Astrocyte of the spinal cord (primary cell): ENCODE measurements around the gene GNB3.
A peak's percentile ranks its signal among the peaks of the same experiment; 100 is the strongest.

ENCODE experiments used
- DNase-seq: peaks from one replicate; pipeline ENCODE4 v3.0.0; 2011; ENCODE audit warnings: low read depth, low spot score
- H3K4me3 ChIP-seq: 2 replicates; pipeline ENCODE4 v1.5.1; 2011; ENCODE audit warnings: low read depth, mild to moderate bottlenecking, low read length, moderate library complexity
- in situ Hi-C: cut with HindIII; loops from 2 replicates; pipeline ENCODE4 v1.10.0; 2017; ENCODE audit warnings: low sequenced_read_pairs
- TF ChIP-seq, protein P1 (sequence below): IDR thresholded peaks from 2 replicates; pipeline ENCODE4 v1.5.1; 2012; ENCODE audit warnings: low read depth, mild to moderate bottlenecking, low read length, inconsistent platforms

GNB3 gene

DNA sequence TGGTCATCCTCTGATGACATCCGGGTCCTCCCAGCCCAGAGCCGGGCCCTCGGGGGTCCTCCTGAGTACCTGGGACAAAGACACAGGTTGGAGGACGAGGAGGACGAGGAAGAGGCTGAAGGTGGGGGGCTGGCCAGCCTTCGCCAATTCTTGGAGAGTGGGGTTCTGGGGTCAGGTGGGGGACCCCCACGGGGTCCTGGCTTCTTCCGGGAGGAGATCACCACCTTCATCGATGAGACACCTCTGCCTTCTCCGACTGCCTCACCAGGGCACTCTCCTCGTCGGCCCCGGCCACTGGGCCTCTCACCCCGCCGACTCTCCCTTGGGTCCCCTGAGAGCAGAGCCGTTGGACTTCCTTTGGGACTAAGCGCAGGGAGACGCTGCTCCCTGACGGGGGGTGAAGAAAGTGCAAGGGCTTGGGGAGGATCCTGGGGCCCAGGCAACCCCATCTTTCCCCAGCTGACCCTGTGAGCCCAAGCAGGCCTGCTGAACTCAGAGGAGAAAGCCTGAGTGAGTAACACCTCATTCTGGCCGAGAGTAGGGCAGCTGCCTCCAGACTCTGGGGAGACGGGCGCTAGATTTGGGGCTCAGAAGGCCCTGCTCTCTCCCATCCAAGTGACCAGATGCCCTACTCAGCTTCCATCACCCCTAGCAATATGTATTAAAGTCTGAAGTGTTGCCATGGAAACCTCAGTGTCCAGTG is 13.8 kb upstream of the GNB3 start:
- no peak for DNase-seq
- TF ChIP-seq, protein P1, sequence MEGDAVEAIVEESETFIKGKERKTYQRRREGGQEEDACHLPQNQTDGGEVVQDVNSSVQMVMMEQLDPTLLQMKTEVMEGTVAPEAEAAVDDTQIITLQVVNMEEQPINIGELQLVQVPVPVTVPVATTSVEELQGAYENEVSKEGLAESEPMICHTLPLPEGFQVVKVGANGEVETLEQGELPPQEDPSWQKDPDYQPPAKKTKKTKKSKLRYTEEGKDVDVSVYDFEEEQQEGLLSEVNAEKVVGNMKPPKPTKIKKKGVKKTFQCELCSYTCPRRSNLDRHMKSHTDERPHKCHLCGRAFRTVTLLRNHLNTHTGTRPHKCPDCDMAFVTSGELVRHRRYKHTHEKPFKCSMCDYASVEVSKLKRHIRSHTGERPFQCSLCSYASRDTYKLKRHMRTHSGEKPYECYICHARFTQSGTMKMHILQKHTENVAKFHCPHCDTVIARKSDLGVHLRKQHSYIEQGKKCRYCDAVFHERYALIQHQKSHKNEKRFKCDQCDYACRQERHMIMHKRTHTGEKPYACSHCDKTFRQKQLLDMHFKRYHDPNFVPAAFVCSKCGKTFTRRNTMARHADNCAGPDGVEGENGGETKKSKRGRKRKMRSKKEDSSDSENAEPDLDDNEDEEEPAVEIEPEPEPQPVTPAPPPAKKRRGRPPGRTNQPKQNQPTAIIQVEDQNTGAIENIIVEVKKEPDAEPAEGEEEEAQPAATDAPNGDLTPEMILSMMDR = no peak
- H3K4me3 ChIP-seq = no peak overlapping the region
- in situ Hi-C loops = no loop called here

DNA sequence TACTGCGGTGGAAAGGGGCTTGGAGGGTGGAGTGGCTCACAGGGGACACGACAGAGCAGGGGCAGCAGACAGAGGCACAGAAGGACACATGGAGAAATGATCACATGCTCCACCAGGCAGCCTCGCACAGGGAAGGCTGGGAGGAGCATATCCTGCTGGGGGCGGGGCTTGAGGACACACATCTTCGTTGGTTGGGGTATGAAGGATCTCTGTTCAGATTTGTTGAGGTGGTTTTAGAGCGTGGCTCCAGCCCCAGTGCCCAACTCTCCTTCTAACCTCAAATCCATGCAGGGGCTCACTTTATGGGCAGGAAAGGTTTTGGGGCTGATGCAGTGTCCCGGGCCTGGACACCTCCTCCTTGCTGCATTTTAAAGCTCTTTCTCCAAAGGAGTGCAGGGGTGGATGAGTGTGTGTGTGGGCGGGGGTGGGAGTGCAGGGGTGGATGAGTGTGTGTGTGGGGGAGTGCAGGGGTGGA is 13.3 kb upstream of the GNB3 start:
- DNase-seq = peak; percentile 81

DNA sequence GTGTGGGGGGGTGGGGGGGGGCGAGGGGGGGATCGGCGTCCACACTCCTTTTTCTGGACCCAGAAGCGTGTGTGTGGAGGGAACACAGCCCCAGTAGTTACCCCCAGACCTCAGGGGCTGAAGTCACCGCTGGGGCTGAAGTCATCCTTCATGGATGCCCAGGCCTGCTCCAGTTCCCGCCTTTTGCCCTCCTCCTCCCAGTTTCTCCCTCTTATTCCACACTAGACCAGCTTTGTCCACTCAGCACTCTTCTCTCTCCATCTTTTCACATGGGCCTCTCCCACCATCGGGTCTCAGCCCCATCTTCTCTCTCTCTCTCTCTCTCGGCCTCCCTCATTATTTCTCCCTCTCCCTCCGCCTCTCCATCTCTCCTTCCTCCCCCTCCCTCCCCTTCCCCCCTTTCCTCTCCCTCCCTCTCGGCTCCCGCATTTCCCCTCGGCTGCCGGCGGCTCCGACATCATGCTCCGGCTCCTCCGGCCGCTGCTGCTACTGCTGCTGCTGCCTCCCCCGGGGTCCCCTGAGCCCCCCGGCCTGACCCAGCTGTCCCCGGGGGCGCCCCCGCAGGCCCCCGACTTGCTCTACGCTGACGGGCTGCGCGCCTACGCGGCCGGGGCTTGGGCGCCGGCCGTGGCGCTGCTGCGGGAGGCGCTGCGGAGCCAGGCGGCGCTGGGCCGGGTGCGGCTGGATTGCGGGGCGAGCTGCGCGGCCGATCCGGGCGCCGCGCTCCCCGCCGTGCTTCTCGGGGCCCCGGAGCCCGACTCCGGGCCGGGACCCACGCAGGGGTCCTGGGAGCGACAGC is 12.5 kb upstream of the GNB3 start, which contains the start of gene P3H3:
Gene P3H3, plus strand, starts transcription at position 426 of the 799 bp plus-strand sequence. Its CDS starts 34 bp downstream, at position 460.
- TF ChIP-seq, protein P1 = no peak
- peak; percentile 37 for DNase-seq
- peak within 1 kb of the TSS; percentile 94 for H3K4me3 ChIP-seq
- in situ Hi-C loops = no loop called here

More for the DNA sequence above, 13.3 kb upstream of the GNB3 start:
- TF ChIP-seq, protein P1 = no peak
- in situ Hi-C loops = no loop called here
- H3K4me3 ChIP-seq = no peak overlapping the region

DNA sequence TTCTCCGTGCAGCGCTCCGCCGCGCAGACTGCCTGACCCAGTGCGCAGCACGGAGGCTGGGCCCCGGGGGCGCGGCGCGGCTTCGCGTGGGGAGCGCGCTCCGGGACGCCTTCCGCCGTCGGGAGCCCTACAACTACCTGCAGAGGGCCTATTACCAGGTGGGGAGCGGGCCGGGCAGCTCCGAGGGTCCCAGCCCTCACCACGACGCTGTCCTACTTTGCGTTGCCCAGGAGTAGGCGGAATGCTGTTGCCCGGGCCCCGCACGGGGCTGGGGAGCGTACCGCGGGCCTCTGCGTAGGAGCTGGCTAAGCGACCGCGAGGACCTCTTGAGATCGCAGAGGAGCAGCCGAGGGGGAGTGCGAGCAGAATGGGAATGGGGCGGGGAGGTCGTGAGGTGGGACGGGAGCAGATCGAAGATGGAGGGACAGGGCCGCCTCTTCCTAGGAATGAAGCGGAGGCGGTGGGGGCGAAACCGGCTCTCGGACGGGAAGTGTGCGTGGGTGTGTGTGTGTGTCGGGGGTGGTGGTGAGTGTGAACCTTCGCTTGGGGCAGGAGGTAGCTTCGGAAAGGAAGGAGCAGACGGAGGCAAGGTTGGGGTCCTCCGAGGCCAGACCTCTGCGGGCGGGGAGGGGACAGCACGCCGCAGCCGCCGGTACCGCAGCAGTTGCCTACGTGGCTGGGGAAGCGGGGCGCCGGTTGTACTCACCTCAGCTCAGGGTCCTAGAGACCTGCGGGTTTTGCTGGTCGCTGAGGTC is 11.8 kb upstream of the GNB3 start:
- in situ Hi-C loops = no loop called here
- peak overlapping the region; percentile 94 for H3K4me3 ChIP-seq
- peak; percentile 61 for DNase-seq
- TF ChIP-seq, protein P1 = no peak

DNA sequence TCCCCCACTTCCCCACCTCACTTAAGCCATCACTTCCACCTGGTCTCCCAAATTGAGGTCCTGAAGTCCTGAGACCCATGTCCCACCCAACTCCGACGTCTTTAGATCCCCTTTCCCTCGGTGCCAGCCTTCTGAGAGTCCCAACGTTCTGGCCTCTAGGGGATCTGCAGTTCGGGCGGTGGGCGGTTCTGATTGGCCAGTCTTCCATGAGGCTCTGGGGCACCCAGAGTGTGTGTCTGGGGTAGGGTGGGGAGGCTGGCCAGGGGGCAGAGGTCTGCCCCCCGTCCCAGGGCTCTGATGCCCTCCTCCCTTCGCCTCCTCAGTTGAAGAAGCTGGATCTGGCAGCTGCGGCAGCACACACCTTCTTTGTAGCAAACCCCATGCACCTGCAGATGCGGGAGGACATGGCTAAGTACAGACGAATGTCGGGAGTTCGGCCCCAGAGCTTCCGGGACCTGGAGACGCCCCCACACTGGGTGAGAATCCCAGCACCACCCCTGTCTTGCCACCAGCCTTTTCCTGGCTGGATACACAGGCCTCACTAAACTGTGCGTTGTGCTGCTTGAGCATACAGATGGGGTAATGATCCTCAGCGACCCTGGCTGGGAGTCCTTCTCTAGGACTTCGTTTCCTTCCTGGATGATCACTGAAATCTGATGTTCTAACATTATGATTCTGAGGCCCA is 11.0 kb upstream of the GNB3 start:
- TF ChIP-seq, protein P1 = peak; percentile 34
- in situ Hi-C loops = no loop called here
- no peak for DNase-seq
- H3K4me3 ChIP-seq = peak overlapping the region; percentile 94
